Measurements from ENCODE around the gene ARHGEF1.
A peak's percentile ranks its signal among the peaks of the same experiment; 100 is the strongest.
"Not testable (repeated sequence)": the region's sequence is repeated elsewhere in the genome, so short reads cannot be mapped to it uniquely, and the experiment has no call there.

The ARHGEF1 gene

DNA sequence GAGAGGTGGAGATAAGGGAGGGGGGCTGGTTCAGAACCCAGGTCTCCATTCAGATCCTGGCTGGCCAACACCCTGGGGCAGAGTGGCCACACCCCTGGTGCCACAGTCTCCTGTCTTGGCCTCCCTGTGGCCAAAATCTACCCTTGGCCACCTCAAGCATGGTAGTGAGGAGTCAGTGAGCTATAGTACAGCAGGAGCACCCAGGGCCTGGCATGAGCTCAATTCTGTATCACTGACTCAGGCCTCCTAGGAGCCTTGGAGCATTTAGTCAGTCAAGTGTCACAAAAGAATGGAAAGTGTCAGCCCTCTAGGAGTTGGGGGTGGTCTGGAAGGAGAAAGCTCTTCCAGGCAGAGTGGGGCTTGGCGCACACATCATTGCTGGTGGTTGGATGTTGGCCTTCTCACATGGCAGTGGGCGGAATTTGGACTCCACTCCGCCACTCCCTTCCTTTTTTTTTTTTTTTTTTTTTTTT lies 12.5 kb upstream of the ARHGEF1 start:
- no peak for DNase-seq
- CTCF ChIA-PET, result interaction anchor here (0.9 to 4.4 kb wide), 5 partner anchors 11 to 88 kb away, joined by 4 to 37 read pairs (median 4); partner anchors contain the start of genes RABAC1 and RPS19
- peak overlapping the region; percentile 99 for H3K27ac Mint-ChIP-seq
- H3K4me1 Mint-ChIP-seq, result peaks cover 88% of the 10 kb centered on the region
- H3K27me3 Mint-ChIP-seq, result no peaks in the 10 kb centered on the region
- H3K36me3 Mint-ChIP-seq, result peaks cover 51% of the 10 kb centered on the region
- H3K9me3 Mint-ChIP-seq, result no peaks in the 10 kb centered on the region
- H3K4me3 Mint-ChIP-seq, result peak overlapping the region; percentile 35

DNA sequence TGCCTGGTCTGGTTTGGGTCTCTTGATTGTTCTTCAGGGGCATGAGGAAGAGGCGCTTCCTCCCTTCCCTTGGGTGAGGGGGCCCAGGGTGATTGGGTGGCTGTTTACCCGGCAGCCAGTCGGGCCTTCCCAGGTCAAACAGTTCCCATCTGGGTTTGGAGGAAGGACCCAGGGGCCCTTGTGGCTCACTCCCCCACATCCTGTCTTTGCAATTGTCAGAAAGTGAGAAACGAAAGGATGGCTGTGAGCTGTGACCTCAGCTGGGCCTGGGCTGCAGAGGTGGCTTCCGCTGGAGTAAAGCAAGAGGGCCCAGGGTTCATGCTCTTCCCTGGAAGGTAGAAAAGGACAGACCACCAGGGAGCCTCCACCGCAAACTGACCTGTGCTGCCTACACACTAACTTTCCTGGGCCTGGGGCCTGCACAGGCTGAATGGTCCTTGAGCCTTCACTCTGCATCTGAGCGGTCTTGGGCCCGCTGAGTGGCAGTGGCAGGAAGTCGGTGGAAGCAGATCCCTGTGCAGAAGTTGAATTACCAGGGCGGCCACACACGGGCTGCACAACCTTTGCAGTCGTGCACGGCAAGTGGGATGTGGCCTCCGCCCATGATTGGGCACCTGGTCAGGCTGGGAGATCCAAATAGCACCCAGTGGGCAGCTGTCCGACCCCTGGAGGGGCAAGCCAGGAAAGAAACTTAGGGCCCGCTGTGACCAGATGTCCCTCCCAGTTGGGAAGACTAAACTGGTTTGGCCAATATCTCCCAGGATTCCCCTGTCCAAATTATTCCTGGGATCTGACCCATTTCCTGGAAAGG lies 11.2 kb upstream of the ARHGEF1 start:
- Mint-ChIP-seq H3K27ac (peak overlapping the region; percentile 99), H3K4me3 (peak overlapping the region; percentile 62), H3K36me3 (peaks cover 45% of the 10 kb centered on the region), H3K4me1 (peaks cover 92% of the 10 kb centered on the region), H3K9me3 (no peaks in the 10 kb centered on the region), H3K27me3 (no peaks in the 10 kb centered on the region)
- CTCF ChIA-PET, result interaction anchor here (1.3 to 5.9 kb wide), 10 partner anchors 8 to 86 kb away, joined by 4 to 66 read pairs (median 17); partner anchors contain the start of genes ERFL, RABAC1 and RPS19
- peak; percentile 86 for DNase-seq

DNA sequence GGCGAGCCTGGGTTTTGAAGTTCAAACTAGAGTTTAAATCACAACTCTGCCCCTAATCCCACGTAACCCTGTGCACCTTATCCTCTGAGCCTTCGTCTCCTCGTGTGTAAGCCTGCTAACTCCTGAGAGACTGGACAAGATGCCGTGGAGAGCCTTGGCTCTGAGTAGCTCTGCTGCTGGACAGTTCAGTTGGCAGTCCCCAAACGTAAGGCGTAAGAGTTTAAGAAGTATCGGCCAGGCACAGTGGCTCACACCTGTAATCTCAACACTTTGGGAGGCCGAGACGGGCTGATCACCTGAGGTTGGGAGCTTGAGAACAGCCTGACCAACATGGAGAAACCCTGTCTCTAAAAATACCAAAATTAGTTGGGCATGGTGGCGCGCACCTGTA lies 10.6 kb upstream of the ARHGEF1 start:
- Mint-ChIP-seq H3K4me1 (peaks cover 97% of the 10 kb centered on the region), H3K9me3 (no peaks in the 10 kb centered on the region), H3K4me3 (no peak overlapping the region), H3K36me3 (peaks cover 45% of the 10 kb centered on the region), H3K27ac (peak overlapping the region; percentile 99), H3K27me3 (no peaks in the 10 kb centered on the region)
- CTCF ChIA-PET, result interaction anchor here (0.6 to 5.9 kb wide), 17 partner anchors 9 to 162 kb away, joined by 3 to 66 read pairs (median 9); partner anchors contain the start of genes ERFL, RABAC1 and RPS19
- DNase-seq, result no peak

DNA sequence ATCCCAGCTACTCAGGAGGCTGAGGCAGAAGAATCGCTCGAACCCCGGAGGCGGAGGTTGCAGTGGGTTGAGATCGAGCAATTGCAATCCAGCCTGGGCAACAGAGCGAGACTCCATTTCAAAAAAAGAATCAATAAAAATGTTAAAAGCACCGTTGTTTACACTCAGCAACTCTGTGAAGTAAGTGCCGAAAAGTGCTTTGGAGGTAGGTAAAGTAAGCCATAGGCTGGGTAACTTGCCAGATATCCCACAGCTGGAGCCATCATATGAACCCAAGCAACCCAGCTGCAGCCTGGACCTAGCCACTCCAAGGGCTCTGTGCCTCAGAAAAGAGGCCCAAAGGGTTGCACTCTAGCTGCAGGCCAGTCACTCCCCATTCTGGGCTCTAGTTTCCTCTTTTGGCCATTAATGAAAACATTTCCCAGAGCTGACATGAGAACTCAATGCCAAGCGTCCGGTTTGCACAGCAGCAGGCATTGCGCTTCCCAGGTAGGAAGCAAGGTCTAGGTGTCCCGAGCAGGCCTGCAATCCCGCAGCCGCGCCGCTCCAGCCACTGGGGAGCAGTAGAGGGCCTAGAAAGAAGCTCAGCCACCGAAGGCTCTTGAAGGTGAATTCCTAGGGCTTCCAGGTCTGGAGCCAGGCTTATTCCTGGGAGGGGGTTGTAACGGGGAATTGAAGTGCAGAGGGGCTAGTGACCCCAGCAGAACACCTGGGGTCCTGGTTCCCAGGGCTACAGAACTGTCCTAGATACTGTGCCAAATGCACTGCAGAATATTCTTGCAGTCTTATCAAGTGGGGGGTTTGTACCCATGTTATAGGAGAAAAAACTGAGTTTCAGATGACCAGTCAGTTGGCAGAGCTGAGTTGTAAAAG lies 10.0 kb upstream of the ARHGEF1 start:
- H3K27me3 Mint-ChIP-seq, result no peaks in the 10 kb centered on the region
- peak overlapping the region; percentile 99 for H3K27ac Mint-ChIP-seq
- no peak overlapping the region for H3K4me3 Mint-ChIP-seq
- H3K9me3 Mint-ChIP-seq, result no peaks in the 10 kb centered on the region
- CTCF ChIA-PET, result interaction anchor here (0.6 to 5.9 kb wide), 20 partner anchors 10 to 162 kb away, joined by 3 to 66 read pairs (median 5); partner anchors contain the start of genes ERFL, RABAC1 and RPS19
- peaks cover 98% of the 10 kb centered on the region for H3K4me1 Mint-ChIP-seq
- H3K36me3 Mint-ChIP-seq, result peaks cover 41% of the 10 kb centered on the region
- peak; percentile 80 for DNase-seq

DNA sequence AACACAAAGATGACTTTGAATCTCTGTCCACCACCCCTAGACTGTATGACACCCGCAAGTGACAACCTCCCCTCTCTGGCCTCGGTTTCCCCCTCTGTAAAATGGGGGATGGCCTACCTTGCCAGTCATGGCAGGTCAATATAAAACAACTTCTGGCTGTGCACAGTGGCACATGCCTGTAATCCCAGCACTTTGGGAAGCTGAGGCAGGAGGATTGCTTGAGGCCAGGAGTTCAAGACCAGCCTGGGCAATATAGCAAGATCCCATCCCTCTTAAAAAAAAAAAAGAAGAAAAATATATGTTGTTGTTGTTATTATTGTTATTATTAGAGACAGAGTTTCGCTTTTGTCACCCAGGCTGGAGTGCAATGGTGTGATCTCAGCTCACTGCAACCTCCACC lies 7.0 kb upstream of the ARHGEF1 start:
- peak overlapping the region; percentile 99 for H3K27ac Mint-ChIP-seq
- peaks cover 18% of the 10 kb centered on the region for H3K36me3 Mint-ChIP-seq
- CTCF ChIA-PET, result interaction anchor here (0.6 to 5.9 kb wide), 2 partner anchors 11 to 15 kb away, joined by 3 to 66 read pairs; no protein-coding TSS in a partner anchor
- H3K4me3 Mint-ChIP-seq, result peak overlapping the region; percentile 59
- H3K9me3 Mint-ChIP-seq, DNase-seq, H3K27me3 Mint-ChIP-seq: not testable (repeated sequence)
- peaks cover 96% of the 10 kb centered on the region for H3K4me1 Mint-ChIP-seq

DNA sequence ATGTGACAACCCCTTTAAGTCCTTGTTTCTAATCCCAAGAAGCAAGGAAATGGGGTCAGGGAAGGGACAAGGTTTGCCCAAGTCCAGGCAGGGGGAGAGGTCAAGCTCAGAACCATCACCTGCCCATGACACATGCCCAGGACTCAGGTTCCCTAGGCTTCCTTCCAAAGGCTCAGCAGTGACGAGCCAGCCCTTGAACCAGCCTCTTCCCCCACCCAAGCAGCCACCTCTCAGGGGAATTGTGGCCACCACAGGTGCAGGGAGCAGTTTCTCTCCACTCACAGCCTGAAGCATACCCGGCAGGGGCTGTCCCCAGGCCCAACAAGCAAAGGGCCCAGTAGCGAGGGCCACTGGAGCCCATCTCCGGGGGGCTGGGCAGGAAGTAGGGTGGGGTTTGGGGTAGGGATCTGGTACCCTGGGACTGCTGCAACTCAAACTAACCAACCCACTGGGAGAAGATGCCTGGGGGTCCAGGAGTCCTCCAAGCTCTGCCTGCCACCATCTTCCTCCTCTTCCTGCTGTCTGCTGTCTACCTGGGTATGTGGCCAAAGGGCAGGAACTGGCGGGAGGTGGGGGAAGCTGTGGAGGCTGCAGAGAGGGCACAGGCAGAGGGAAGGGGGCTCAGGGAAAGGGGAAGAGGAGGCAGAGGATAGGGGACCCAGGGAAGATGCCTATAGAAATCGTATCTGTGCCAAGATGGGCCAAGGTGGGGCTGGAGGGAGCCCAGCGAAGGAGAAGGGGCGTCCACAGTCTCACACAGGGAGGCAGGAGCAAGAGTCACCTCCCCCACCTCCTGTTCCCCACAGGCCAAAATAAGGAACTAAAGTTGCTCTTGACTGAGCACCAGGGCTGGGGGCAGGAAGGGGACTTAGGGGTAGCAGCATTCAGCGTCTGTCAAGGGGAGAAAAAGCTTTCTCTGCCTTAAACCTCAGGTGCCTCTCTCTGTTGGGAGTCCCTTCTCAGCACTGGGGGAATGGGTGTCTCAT lies 5.8 kb upstream of the ARHGEF1 start, which contains the start of gene CD79A:
Gene CD79A (plus strand): TSS at position 433 of the 986 bp plus-strand sequence. CDS start 26 bp downstream, at position 459.
- CTCF ChIA-PET, result interaction anchor here (5.9 kb wide), 1 partner anchor 10 kb away, joined by 66 read pairs; no protein-coding TSS in a partner anchor
- peaks cover 7% of the 10 kb centered on the region for H3K36me3 Mint-ChIP-seq
- H3K9me3 Mint-ChIP-seq, result no peaks in the 10 kb centered on the region
- no peaks in the 10 kb centered on the region for H3K27me3 Mint-ChIP-seq
- peak; percentile 36 for DNase-seq
- peak within 1 kb of the TSS; percentile 38 for H3K4me3 Mint-ChIP-seq
- H3K4me1 Mint-ChIP-seq, result peaks cover 92% of the 10 kb centered on the region
- peak within 1 kb of the TSS; percentile 99 for H3K27ac Mint-ChIP-seq

DNA sequence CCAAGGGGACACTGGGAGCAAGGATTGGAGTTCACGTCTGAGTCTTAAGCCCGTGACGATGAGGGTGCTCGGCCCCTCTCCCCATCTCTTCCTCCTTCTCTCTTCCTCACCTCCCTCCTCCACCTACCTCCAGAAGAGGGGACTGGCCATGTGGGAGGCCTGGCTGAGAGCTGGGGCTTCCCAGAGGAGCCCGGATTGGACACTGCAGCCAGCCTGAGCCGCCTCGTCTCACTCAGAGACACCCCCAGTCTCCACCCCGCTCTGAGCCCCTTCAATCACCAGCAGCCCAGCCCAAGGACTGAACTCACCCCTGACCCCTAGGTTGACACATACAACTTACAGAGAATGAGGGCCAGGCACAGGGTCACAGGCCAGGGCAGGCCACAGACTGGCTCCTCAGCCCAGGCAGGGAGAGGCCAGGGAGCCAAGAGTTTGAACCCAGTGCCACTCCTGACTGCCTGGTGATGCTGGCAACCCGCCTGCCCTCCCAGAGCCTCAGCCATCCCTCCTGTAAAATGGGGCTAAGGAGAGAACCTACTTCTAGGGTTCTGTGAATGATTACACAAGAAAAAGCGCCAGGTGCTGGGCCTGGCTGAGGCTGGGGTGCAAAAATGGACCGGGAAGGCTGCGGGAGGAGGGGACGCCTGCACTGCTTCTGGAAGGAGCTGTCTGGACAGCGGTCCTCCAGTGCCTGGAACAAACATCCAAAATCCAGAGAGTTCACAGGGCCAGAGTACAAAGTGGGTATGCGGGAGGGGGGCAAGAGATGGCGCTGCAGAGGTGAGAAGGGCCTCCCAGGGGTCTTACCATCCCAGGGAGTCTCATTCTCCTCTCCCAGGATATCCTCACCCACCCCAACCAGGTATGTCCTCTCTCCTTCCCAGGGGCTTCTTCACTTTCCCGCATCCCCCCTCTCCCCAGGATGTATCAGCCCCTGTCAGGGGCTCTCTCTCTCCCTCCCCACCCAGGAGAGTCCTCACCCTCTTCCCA lies 4.8 kb upstream of the ARHGEF1 start:
- H3K4me3 Mint-ChIP-seq, result no peak overlapping the region
- H3K36me3 Mint-ChIP-seq, result peaks cover 8% of the 10 kb centered on the region
- no peak for DNase-seq
- H3K27ac Mint-ChIP-seq, result peak overlapping the region; percentile 99
- peaks cover 86% of the 10 kb centered on the region for H3K4me1 Mint-ChIP-seq
- no peaks in the 10 kb centered on the region for H3K9me3 Mint-ChIP-seq
- CTCF ChIA-PET, result no interaction called here
- H3K27me3 Mint-ChIP-seq, result no peaks in the 10 kb centered on the region

DNA sequence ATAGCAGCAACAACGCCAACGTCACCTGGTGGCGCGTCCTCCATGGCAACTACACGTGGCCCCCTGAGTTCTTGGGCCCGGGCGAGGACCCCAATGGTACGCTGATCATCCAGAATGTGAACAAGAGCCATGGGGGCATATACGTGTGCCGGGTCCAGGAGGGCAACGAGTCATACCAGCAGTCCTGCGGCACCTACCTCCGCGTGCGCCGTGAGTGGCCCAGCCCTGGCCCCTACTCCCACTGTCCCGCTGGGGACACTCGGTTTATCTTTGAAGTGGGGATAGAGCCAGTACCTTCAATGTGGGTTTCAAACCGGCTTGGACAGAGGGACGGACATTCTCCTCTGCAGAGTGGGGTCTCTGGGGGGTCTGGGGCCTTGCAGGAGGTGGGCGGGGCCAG lies 3.9 kb upstream of the ARHGEF1 start:
- Mint-ChIP-seq H3K4me3 (no peak overlapping the region), H3K27me3 (no peaks in the 10 kb centered on the region), H3K9me3 (no peaks in the 10 kb centered on the region), H3K27ac (peak overlapping the region; percentile 99), H3K36me3 (peaks cover 14% of the 10 kb centered on the region), H3K4me1 (peaks cover 77% of the 10 kb centered on the region)
- CTCF ChIA-PET, result no interaction called here
- DNase-seq, result no peak

DNA sequence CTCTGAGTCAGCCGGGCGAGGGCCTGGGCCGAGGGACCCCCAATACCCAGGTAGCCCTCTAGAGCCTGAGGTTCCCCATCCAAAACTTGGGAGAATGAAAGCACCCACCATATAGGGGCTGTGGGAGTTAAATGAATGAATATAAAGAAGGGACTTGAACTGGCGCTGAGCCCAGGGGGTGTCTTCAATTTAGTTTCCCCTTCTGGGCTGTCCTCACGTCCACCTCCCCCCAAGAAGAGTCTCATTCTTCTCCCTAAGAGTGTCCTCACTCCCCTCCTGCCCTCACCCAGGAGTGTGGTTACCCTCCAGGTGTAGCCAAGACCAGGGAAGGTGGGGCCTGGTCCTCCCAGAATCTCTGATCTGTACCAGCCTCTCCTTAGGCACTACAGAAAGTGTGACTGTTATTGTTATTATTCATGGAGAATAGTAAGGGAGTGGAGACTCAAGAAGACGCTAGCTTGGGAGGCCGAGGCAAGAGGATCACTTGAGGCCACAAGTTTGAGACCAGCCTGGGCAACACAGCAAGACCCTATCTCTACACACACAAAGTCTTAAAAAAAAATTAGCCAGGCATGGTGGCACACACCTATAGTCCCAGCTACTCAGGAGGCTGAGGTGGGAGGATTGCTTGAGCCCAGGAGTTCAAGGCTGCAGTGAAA lies 3.2 kb upstream of the ARHGEF1 start:
- Mint-ChIP-seq H3K36me3 (peaks cover 20% of the 10 kb centered on the region), H3K27ac (peak overlapping the region; percentile 52), H3K4me3 (no peak overlapping the region), H3K9me3 (no peaks in the 10 kb centered on the region), H3K27me3 (no peaks in the 10 kb centered on the region), H3K4me1 (peaks cover 72% of the 10 kb centered on the region)
- CTCF ChIA-PET, result no interaction called here
- no peak for DNase-seq

DNA sequence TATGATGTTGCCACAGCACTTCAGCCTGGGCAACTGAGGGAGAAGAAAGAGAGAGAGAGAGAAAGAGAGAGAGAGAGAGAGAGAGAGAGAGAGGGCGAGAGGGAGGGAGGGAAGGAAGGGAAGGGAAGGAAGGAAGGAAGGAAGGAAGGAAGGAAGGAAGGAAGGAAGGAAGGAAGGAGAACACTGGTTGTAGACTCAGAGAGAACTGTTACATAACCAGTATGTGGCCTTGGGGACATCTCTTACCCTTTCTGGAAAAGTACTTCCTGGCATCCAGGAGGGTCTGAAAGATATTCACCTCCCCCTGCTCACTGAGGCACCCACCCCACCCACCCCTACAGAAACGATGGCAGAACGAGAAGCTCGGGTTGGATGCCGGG lies 2.7 kb upstream of the ARHGEF1 start:
- CTCF ChIA-PET, result no interaction called here
- H3K27ac Mint-ChIP-seq, result no peak overlapping the region
- H3K36me3 Mint-ChIP-seq, result peaks cover 24% of the 10 kb centered on the region
- H3K9me3 Mint-ChIP-seq, result no peaks in the 10 kb centered on the region
- DNase-seq, result no peak
- no peak overlapping the region for H3K4me3 Mint-ChIP-seq
- H3K4me1 Mint-ChIP-seq, result peaks cover 71% of the 10 kb centered on the region
- no peaks in the 10 kb centered on the region for H3K27me3 Mint-ChIP-seq

DNA sequence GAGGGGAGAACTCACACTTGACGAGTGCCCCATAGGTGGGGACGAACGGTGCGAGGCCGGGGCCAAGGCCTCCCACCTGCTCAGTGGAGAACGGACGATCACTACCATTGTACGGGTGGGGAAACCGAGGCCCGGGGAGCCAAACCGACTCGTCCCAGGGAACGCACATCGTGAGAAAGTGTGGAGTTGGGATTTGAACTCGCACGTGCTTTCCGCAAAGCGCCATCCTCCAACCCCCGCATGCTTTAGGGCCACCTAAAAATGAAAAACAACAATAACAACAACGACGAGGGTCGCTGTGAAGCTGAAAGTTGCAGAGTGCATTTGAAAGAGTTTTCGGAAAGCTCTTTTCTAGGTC lies 458 bp downstream of the ARHGEF1 start:
- H3K4me1 Mint-ChIP-seq, result peaks cover 62% of the 10 kb centered on the region
- H3K36me3 Mint-ChIP-seq, result peaks cover 51% of the 10 kb centered on the region
- CTCF ChIA-PET, result interaction anchor here (0.7 kb wide), 1 partner anchor 8 kb away, joined by 3 read pairs; no protein-coding TSS in a partner anchor
- no peaks in the 10 kb centered on the region for H3K27me3 Mint-ChIP-seq
- H3K27ac Mint-ChIP-seq, result peak overlapping the region; percentile 91
- peak overlapping the region; percentile 89 for H3K4me3 Mint-ChIP-seq
- no peak for DNase-seq
- H3K9me3 Mint-ChIP-seq, result no peaks in the 10 kb centered on the region

Measured in activated naive CD4-positive, alpha-beta T cell treated with anti-CD3 and anti-CD28 coated beads, Interleukin-2, amount 10 ng/mL, durations not matched to agents 7 days and 5 days (primary cell).